KG1 (cell line): ENCODE measurements around the gene NKX2-8.
A peak's percentile ranks its signal among the peaks of the same experiment; 100 is the strongest.

ENCODE experiments used
- DNase-seq: peaks from one replicate; lab custom pipeline; 2025; lab: John Stamatoyannopoulos, UW

The NKX2-8 gene

GRCh38 chr14:36582011-36582873 is at the start of gene NKX2-8:
Gene NKX2-8 (minus strand): TSS chr14:36582614. CDS start chr14:36582389, 225 bp downstream.
- no peak for DNase-seq

- DNase-seq = no peak
Observed at GRCh38 chr14:36627981-36628380, 45.6 kb upstream of the NKX2-8 start.

- no peak for DNase-seq
Observed at GRCh38 chr14:36626151-36626550, 43.7 kb upstream of the NKX2-8 start.

- no peak for DNase-seq
Observed at GRCh38 chr14:36625436-36625835, 43.0 kb upstream of the NKX2-8 start.

- DNase-seq = no peak
Observed at GRCh38 chr14:36625014-36625413, 42.6 kb upstream of the NKX2-8 start.

- DNase-seq = no peak
Observed at GRCh38 chr14:36619853-36620252, 37.4 kb upstream of the NKX2-8 start.

- DNase-seq = no peak
Observed at GRCh38 chr14:36619131-36619530, 36.7 kb upstream of the NKX2-8 start.

- no peak for DNase-seq
Observed at GRCh38 chr14:36618641-36619040, 36.2 kb upstream of the NKX2-8 start.

GRCh38 chr14:36617824-36618223 is 35.4 kb upstream of the NKX2-8 start:
- no peak for DNase-seq

GRCh38 chr14:36605506-36605857 is 23.1 kb upstream of the NKX2-8 start:
- no peak for DNase-seq

- peak; percentile 12 for DNase-seq
Observed at GRCh38 chr14:36604757-36605505, 22.5 kb upstream of the NKX2-8 start.

- no peak for DNase-seq
Observed at GRCh38 chr14:36600431-36600830, 18.0 kb upstream of the NKX2-8 start.

- DNase-seq = no peak
Observed at GRCh38 chr14:36591482-36591881, 9.1 kb upstream of the NKX2-8 start.

GRCh38 chr14:36588788-36589187 is 6.4 kb upstream of the NKX2-8 start:
- DNase-seq = no peak

GRCh38 chr14:36588119-36588518 is 5.7 kb upstream of the NKX2-8 start:
- DNase-seq = no peak

GRCh38 chr14:36585100-36585499 is 2.7 kb upstream of the NKX2-8 start:
- DNase-seq = no peak

- no peak for DNase-seq
Observed at GRCh38 chr14:36583893-36584811, 1.7 kb upstream of the NKX2-8 start.

GRCh38 chr14:36583242-36583892 is 953 bp upstream of the NKX2-8 start:
- no peak for DNase-seq

GRCh38 chr14:36582874-36583241 is 444 bp upstream of the NKX2-8 start:
- no peak for DNase-seq

GRCh38 chr14:36580856-36581831 is 1.3 kb downstream of the NKX2-8 start:
- DNase-seq = no peak
